A549 (cell line): Measurements from ENCODE around the gene FOXP1. TPM values are rescaled to one million over a fixed set of nuclear protein-coding genes. Genes with fewer than 3 reads are reported as not detected.

Source experiments
- ATAC-seq, 2 experiments: fragments of 200-7000 bp in 1 of 2; fragments of >200 bp in 1 of 2; cut with Nextera tagmentation in 1 of 2; cut with Tn5 transposase in 1 of 2; 3 replicates each; pipeline versions ENCODE4 v1.8.0 to v1.9.1; 2018 to 2020; ENCODE audit warnings: mild to moderate bottlenecking in 1 of 2, moderate library complexity in 1 of 2
- CTCF ChIA-PET: fragments of 300-600 bp; sonication (Branson Sonifier 250); formaldehyde crosslinking; extraction: SDS; loops from one replicate; lab custom pipeline; 2021; ENCODE audit warnings: antibody characterized with exemption, inconsistent platforms; lab: Yijun Ruan, JAX
- POLR2A ChIA-PET: fragments of 350-600 bp; formaldehyde crosslinking; extraction: SDS; loops from one replicate; lab custom pipeline; 2021; ENCODE audit warnings: antibody characterized with exemption, inconsistent platforms; lab: Yijun Ruan, JAX
- DNase-seq, 2 experiments: peaks; one replicate each; pipeline versions ENCODE4 v3.0.0 to v3.0.0-alpha.2; 2011 to 2016; ENCODE audit warnings: low read depth in 1 of 2, low spot score in 1 of 2
- FAIRE-seq: peaks from 2 replicates; lab custom pipeline; 2011; peaks lifted over from hg19 to GRCh38; lab: Jason Lieb, UNC
- H3K27ac ChIP-seq, 2 experiments: fragments of >200 bp; sonication (Bioruptor Twin); formaldehyde crosslinking; 3 replicates each; pipeline ENCODE4 v1.5.1; 2016 to 2017
- H3K4me1 ChIP-seq: fragments of >200 bp; sonication (Bioruptor Twin); formaldehyde crosslinking; 3 replicates; pipeline ENCODE4 v1.6.1; 2016
- H3K4me2 ChIP-seq: fragments of >200 bp; sonication (Bioruptor Twin); formaldehyde crosslinking; 3 replicates; pipeline ENCODE4 v1.6.1; 2016
- H3K4me3 ChIP-seq: fragments of >200 bp; sonication (Bioruptor Twin); formaldehyde crosslinking; 3 replicates; pipeline ENCODE4 v1.5.1; 2016
- H3K9me3 ChIP-seq: fragments of >200 bp; sonication (Bioruptor Twin); formaldehyde crosslinking; 3 replicates; pipeline ENCODE4 v1.6.1; 2016
- BCL3 ChIP-seq: fragments of >200 bp; sonication (Bioruptor Twin); formaldehyde crosslinking; IDR thresholded peaks from 3 replicates; pipeline ENCODE4 v1.6.1; 2016
- CHD4 ChIP-seq: fragments of 200-600 bp; sonication (generic); IDR thresholded peaks from 2 replicates; pipeline ENCODE4 v1.6.1; 2016; ENCODE audit warnings: antibody characterized with exemption, mild to moderate bottlenecking, borderline replicate concordance
- CTCF ChIP-seq: fragments of >200 bp; sonication (Bioruptor Twin); formaldehyde crosslinking; IDR thresholded peaks from 3 replicates; pipeline ENCODE4 v1.5.1; 2016
- E2F6 ChIP-seq: IDR thresholded peaks from 2 replicates; pipeline ENCODE4 v1.6.1; 2012; ENCODE audit warnings: low read depth, borderline replicate concordance
- EHF ChIP-seq: fragments of 250-450 bp; sonication (Bioruptor Pico); IDR thresholded peaks from 2 replicates; pipeline ENCODE4 v1.5.0; 2020; ENCODE audit warnings: mild to moderate bottlenecking
- EP300 ChIP-seq, 2 experiments: fragments of >200 bp; sonication (Bioruptor Twin); formaldehyde crosslinking; IDR thresholded peaks; 2 replicates in 1 of 2; 3 replicates in 1 of 2; pipeline ENCODE4 v1.6.1; 2016 to 2017
- ESRRA ChIP-seq: fragments of 150-350 bp; IDR thresholded peaks from 2 replicates; pipeline ENCODE4 v1.6.1; 2014; ENCODE audit warnings: mild to moderate bottlenecking, low read length, borderline replicate concordance
- HES2 ChIP-seq: fragments of >200 bp; sonication (Bioruptor Twin); formaldehyde crosslinking; IDR thresholded peaks from 2 replicates; pipeline ENCODE4 v1.6.1; 2016
- HEYL ChIP-seq: fragments of 250-450 bp; sonication (Bioruptor Pico); IDR thresholded peaks from 2 replicates; pipeline ENCODE4 v1.8.0; 2021; ENCODE audit warnings: mild to moderate bottlenecking, moderate library complexity
- HMGXB4 ChIP-seq: fragments of 250-450 bp; sonication (Bioruptor Pico); IDR thresholded peaks from 2 replicates; pipeline ENCODE4 v1.5.0; 2021; ENCODE audit warnings: mild to moderate bottlenecking, moderate library complexity, borderline replicate concordance
- JUNB ChIP-seq: fragments of >200 bp; sonication (Bioruptor Twin); formaldehyde crosslinking; IDR thresholded peaks from 2 replicates; pipeline ENCODE4 v1.6.1; 2016
- MAX ChIP-seq: IDR thresholded peaks from 2 replicates; pipeline ENCODE4 v1.6.1; 2012
- MYC ChIP-seq: IDR thresholded peaks from 2 replicates; pipeline ENCODE4 v1.6.1; 2012; ENCODE audit warnings: mild to moderate bottlenecking, inconsistent platforms, low read length, improper control_type of control experiment, borderline replicate concordance
- NFE2L2 ChIP-seq: fragments of 150-350 bp; conservative IDR thresholded peaks from 2 replicates; pipeline ENCODE4 v1.6.1; 2014; ENCODE audit warnings: low read length
- RAD21 ChIP-seq, 2 experiments: fragments of >200 bp in 1 of 2; sonication (Bioruptor Twin) in 1 of 2; formaldehyde crosslinking in 1 of 2; IDR thresholded peaks in 1 of 2; conservative IDR thresholded peaks in 1 of 2; 2 replicates in 1 of 2; 3 replicates in 1 of 2; pipeline ENCODE4 v1.6.1; 2012 to 2018; ENCODE audit warnings: inconsistent platforms in 1 of 2
- RNF2 ChIP-seq: fragments of 200-600 bp; sonication (generic); IDR thresholded peaks from 2 replicates; pipeline ENCODE4 v1.6.1; 2016; ENCODE audit warnings: low read depth, mild to moderate bottlenecking, antibody characterized with exemption, moderate library complexity, borderline replicate concordance
- SMC3 ChIP-seq: fragments of >200 bp; sonication (Bioruptor Twin); formaldehyde crosslinking; IDR thresholded peaks from 3 replicates; pipeline ENCODE4 v1.6.1; 2018; ENCODE audit warnings: inconsistent platforms
- TFCP2L1 ChIP-seq: fragments of 250-450 bp; sonication (Bioruptor Pico); IDR thresholded peaks from 2 replicates; pipeline ENCODE4 v1.5.0; 2021; ENCODE audit warnings: mild to moderate bottlenecking
- ZFP36 ChIP-seq: fragments of 450-650 bp; IDR thresholded peaks from 2 replicates; pipeline ENCODE4 v1.6.1; 2014; ENCODE audit warnings: borderline replicate concordance; ENCODE audit not compliant: partially characterized antibody
- ZSCAN20 ChIP-seq: fragments of 250-450 bp; sonication (Bioruptor Pico); IDR thresholded peaks from 2 replicates; pipeline ENCODE4 v1.8.0; 2022; ENCODE audit warnings: mild to moderate bottlenecking, moderate library complexity
- WGBS: methylation state at CpG from one replicate; pipeline ENCODE4 v1.1.6; 2017; ENCODE audit errors: missing lambda C conversion rate; 5-methylcytosine and 5-hydroxymethylcytosine counted together
- polyA plus RNA-seq, 4 experiments: library from polyadenylated mRNA; depleted of rRNA in 3 of 4; stranded (reverse); fragments of >200 nt; fragmentation: RNase III in 1 of 4; extraction: RNeasy Plus Mini Kit Qiagen cat#74134 plus additional on column Dnase treatment in 1 of 4; gene quantifications; 2 replicates in 3 of 4; 3 replicates in 1 of 4; pipeline ENCODE4 v1.2.3, GENCODE V29; 2011 to 2017

FOXP1 gene
- polyA plus RNA-seq, 2 of the 4 experiments (the other 2 are of a cell fraction): 12.8 to 13.9 TPM

GRCh38 chr3:71025010-71025409 is 558.5 kb downstream of the FOXP1 start (continued):
- TF ChIP-seq JUNB (no peak), CTCF (no peak), ZFP36 (no peak), RNF2 (no peak), ZSCAN20 (CRISPR knock-in tag) (no peak)

GRCh38 chr3:71022551-71023335 is 560.8 kb downstream of the FOXP1 start:
- Histone ChIP-seq H3K4me2 (no peak overlapping the region), H3K27ac (no peak overlapping the region), H3K4me3 (no peak overlapping the region), H3K4me1 (peaks cover 26% of the 10 kb centered on the region), H3K9me3 (no peaks in the 10 kb centered on the region)
- no peak for FAIRE-seq
- CTCF ChIA-PET: interaction anchor here (0.7 to 2.3 kb wide), 4 partner anchors 11 to 489 kb away, joined by 3 to 6 read pairs (median 4); no protein-coding TSS in a partner anchor
- ATAC-seq: peak; percentile 64 to 73; a peak in 4 of 6 replicates
- 86% methylated on average over 5 of the region's 5 CpGs for WGBS
- no peak for TF ChIP-seq HES2
- TF ChIP-seq BCL3: no peak
- TF ChIP-seq ESRRA: no peak
- peak; percentile 25; the same call in 1 of the 3 replicates for TF ChIP-seq CTCF
- no peak for TF ChIP-seq HEYL (CRISPR knock-in tag)
- no peak for TF ChIP-seq NFE2L2
- TF ChIP-seq MYC: no peak
- no peak for TF ChIP-seq EP300 (IDR thresholded peaks at IDR 0.05)
- no peak for TF ChIP-seq MAX
- TF ChIP-seq HMGXB4: no peak
- peak in 1 of 2 experiments; percentile 46; a peak in 2 of 5 replicates for TF ChIP-seq RAD21 (conservative IDR thresholded peaks at IDR 0.05 in 1 of 2, IDR thresholded peaks at IDR 0.05 in 1 of 2)
- no peak for TF ChIP-seq E2F6
- TF ChIP-seq SMC3: peak; percentile 22; the same call in 1 of the 3 replicates
- TF ChIP-seq TFCP2L1: no peak
- no peak for TF ChIP-seq EHF (CRISPR knock-in tag)
- TF ChIP-seq CHD4: no peak
- peak in 1 of 2 experiments; percentile 46 for DNase-seq
- POLR2A ChIA-PET: interaction anchor here (0.7 to 1.0 kb wide), 2 partner anchors 11 to 720 kb away, joined by 3 read pairs; no protein-coding TSS in a partner anchor
